OCI-LY7 (cell line): Measurements from ENCODE around the gene ANKRD27. TPM values are rescaled to one million over a fixed set of nuclear protein-coding genes. Genes with fewer than 3 reads are reported as not detected.

Experiments used
- BruUV-seq: library from RNA; stranded (reverse); fragments of 400-500 nt; replicated peaks from 2 replicates; lab custom pipeline; 2021; lab: Mats Ljungman, UMichigan
- CTCF ChIA-PET: fragments of 300-600 bp; sonication (Branson Sonifier 250); formaldehyde crosslinking; loops from one replicate; lab custom pipeline; 2022; ENCODE audit warnings: antibody characterized with exemption; ENCODE audit not compliant: unreplicated experiment; lab: Charles Lee
- POLR2A ChIA-PET: fragments of 300-600 bp; sonication (Branson Sonifier 250); formaldehyde crosslinking; loops from one replicate; lab custom pipeline; 2022; ENCODE audit warnings: antibody characterized with exemption; lab: Charles Lee
- DNase-seq: peaks from one replicate; pipeline ENCODE4 v3.0.0-alpha.2; 2015; ENCODE audit warnings: low spot score
- H2AFZ ChIP-seq: fragments of 200-600 bp; sonication (generic), shearing (Covaris generic); 2 replicates; pipeline ENCODE4 v1.6.1; 2014; ENCODE audit warnings: mild to moderate bottlenecking, antibody characterized with exemption, low read length, moderate library complexity
- H3K27ac ChIP-seq: fragments of 200-600 bp; sonication (generic); 2 replicates; pipeline ENCODE4 v1.5.1; 2014; ENCODE audit warnings: mixed run types, low read depth, mild to moderate bottlenecking, moderate library complexity, low read length, inconsistent platforms; ENCODE audit not compliant: poor library complexity, severe bottlenecking
- H3K36me3 ChIP-seq: fragments of 200-600 bp; sonication (generic); 2 replicates; pipeline ENCODE4 v1.6.1; 2014; ENCODE audit warnings: mild to moderate bottlenecking, antibody characterized with exemption, low read length, moderate library complexity, mixed read lengths; ENCODE audit not compliant: insufficient read depth
- H3K4me1 ChIP-seq: fragments of 200-600 bp; sonication (generic); 2 replicates; pipeline ENCODE4 v1.5.1; 2014; ENCODE audit warnings: mild to moderate bottlenecking, low read length; ENCODE audit not compliant: insufficient read depth, poor library complexity, severe bottlenecking
- H3K4me2 ChIP-seq: fragments of 200-600 bp; sonication (generic); 2 replicates; pipeline ENCODE4 v1.6.1; 2014; ENCODE audit warnings: mild to moderate bottlenecking, low read length
- H3K4me3 ChIP-seq: fragments of 200-600 bp; sonication (generic); 2 replicates; pipeline ENCODE4 v1.5.1; 2014; ENCODE audit warnings: mild to moderate bottlenecking, low read depth, low read length; ENCODE audit not compliant: poor library complexity, severe bottlenecking
- H3K79me2 ChIP-seq: fragments of 200-600 bp; sonication (generic); 2 replicates; pipeline ENCODE4 v1.6.1; 2016; ENCODE audit warnings: low read depth, mild to moderate bottlenecking, low read length, moderate library complexity, mixed read lengths; ENCODE audit not compliant: insufficient read depth
- H3K9me2 ChIP-seq: fragments of 200-600 bp; sonication (generic); 2 replicates; pipeline ENCODE4 v1.6.1; 2016; ENCODE audit warnings: mild to moderate bottlenecking, low read length, mixed read lengths; ENCODE audit not compliant: insufficient read depth
- H3K9me3 ChIP-seq: fragments of 200-600 bp; sonication (generic); 2 replicates; pipeline ENCODE4 v1.6.1; 2014; ENCODE audit warnings: mild to moderate bottlenecking, mixed run types, low read length, mixed read lengths
- H4K20me1 ChIP-seq: fragments of 200-600 bp; sonication (generic); 2 replicates; pipeline ENCODE4 v1.6.1; 2014; ENCODE audit warnings: mild to moderate bottlenecking, antibody characterized with exemption, low read length, moderate library complexity, mixed read lengths; ENCODE audit not compliant: insufficient read depth
- CTCF ChIP-seq: fragments of 200-600 bp; sonication (generic); conservative IDR thresholded peaks from 2 replicates; pipeline ENCODE4 v1.5.1; 2014; ENCODE audit warnings: mild to moderate bottlenecking, antibody characterized with exemption, low read length, moderate library complexity, mixed read lengths
- EZH2phosphoT487 ChIP-seq: fragments of 200-600 bp; sonication (generic); IDR thresholded peaks from 2 replicates; pipeline ENCODE4 v1.6.1; 2018; ENCODE audit warnings: low read depth, borderline replicate concordance, mild to moderate bottlenecking, mixed run types, antibody characterized with exemption, low read length, moderate library complexity, mixed read lengths
- intact Hi-C: fragments of 100-400 bp; cut with micrococcal nuclease; formaldehyde crosslinking; loops from one replicate; pipeline ENCODE4 v1.10.0; 2022; ENCODE audit not compliant: unreplicated experiment
- total RNA-seq, 2 experiments: library from RNA; depleted of rRNA in 1 of 2; stranded (reverse); fragments of >200 nt in 1 of 2; shearing (Covaris generic) in 1 of 2; gene quantifications; 2 replicates each; pipeline ENCODE4 v1.2.3, GENCODE V29; 2014 to 2022

Gene ANKRD27
- total RNA-seq, 2 experiments from 2014 or later = 43.0 to 58.5 TPM

DNA sequence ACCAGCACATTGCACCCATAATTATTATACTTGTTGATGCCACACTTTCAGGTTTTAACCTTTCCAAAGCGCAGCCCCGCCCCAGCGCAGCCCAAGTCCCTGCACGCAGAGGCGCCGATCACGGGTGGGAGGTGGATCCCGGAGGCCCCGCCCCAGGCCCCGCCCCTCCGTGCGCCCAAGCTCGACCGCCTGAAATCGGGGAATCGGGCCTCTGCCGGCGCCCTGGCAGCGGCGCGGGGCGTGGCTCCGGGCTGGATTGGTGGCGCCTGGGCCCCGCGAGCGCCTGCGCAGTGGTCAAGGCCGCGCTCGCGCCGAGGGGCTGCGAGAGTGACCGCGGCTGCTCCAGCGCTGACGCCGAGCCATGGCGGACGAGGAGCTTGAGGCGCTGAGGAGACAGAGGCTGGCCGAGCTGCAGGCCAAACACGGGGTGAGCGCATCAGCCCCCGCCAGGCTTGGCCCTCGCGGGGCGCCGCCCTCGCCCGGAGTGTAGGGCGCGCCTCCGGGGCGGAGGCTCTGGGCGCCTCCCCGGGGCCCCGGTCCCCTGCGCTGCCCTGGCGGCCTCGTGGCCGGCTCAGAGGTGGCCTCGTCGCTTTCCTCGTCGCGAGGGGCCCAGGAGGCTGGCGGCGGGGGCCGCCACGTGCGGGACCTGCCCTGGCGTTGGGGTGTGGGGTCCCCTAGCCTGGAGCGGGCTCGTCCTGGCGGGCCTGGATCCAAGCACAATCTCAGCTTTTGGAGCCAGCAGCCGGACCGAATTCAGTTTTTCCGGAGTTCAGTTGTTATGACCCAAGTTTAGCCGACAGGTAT, 93.9 kb downstream of the ANKRD27 start, which contains the start of gene PDCD5:
Gene PDCD5, plus strand, starts transcription at position 290 of the 804 bp plus-strand sequence. Its CDS starts 72 bp downstream, at position 362.
- Histone ChIP-seq H3K79me2 (peaks cover 16% of the 10 kb centered on the region), H3K27ac (peak within 1 kb of the TSS; percentile 32), H3K36me3 (peaks cover 39% of the 10 kb centered on the region), H3K4me3 (peak within 1 kb of the TSS; percentile 93), H4K20me1 (peaks cover 6% of the 10 kb centered on the region; the same call in 1 of the 2 replicates), H3K9me2 (no peaks in the 10 kb centered on the region), H2AFZ (peak within 1 kb of the TSS; percentile 99), H3K4me1 (peaks cover 10% of the 10 kb centered on the region), H3K4me2 (peak within 1 kb of the TSS; percentile 89), H3K9me3 (no peaks in the 10 kb centered on the region)
- no peak for TF ChIP-seq EZH2phosphoT487
- no peak for TF ChIP-seq CTCF
- BruUV-seq = no TSS peak
- POLR2A ChIA-PET = interaction anchor here (0.6 to 0.7 kb wide), 2 partner anchors 177 to 1180 kb away, joined by 3 to 4 read pairs; no protein-coding TSS in a partner anchor
- CTCF ChIA-PET = no interaction called here
- intact Hi-C loops = loop anchor here (5.0 to 10.0 kb wide), 3 partner anchors 176 to 791 kb away; partner anchors contain the start of genes CEBPG and DPY19L3
- DNase-seq = peak; percentile 95

DNA sequence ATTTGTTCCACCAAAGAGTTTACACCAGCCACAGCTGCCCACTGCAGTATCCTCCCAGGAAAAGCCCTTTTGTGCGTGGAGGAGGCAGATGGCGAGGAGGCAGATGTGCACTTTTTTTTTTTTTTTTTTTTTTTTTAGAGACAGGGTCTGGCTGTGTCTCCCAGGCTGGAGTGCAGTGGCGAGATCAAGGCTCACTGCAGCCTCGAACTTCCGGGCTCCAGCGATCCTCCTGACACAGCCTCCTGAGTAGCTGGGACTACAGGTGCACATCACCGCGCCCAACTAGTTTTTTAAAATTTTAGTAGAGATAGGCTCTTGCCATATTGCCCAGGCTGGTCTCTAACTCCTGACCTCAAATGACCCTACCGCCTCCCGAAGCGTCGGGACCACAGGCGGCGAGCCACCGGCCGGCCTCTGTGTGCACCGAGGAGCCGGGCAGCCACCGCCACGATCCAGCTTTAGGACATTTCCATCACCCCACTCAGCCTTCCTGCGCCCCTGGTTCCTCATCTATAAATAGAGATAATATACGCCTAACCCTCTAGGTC, 94.6 kb downstream of the ANKRD27 start:
- H3K36me3 ChIP-seq = peaks cover 32% of the 10 kb centered on the region
- H3K27ac ChIP-seq = no peak overlapping the region
- ChIA-PET POLR2A (no interaction called here), CTCF (no interaction called here)
- peak overlapping the region; percentile 87 for H3K4me2 ChIP-seq
- no peaks in the 10 kb centered on the region for H3K9me3 ChIP-seq
- peaks cover 16% of the 10 kb centered on the region for H3K79me2 ChIP-seq
- no peaks in the 10 kb centered on the region for H3K9me2 ChIP-seq
- intact Hi-C loops = loop anchor here (5.0 to 10.0 kb wide), 3 partner anchors 176 to 792 kb away; partner anchors contain the start of genes CEBPG and DPY19L3
- peak overlapping the region; percentile 93 for H3K4me3 ChIP-seq
- TF ChIP-seq EZH2phosphoT487 = no peak
- no peak for TF ChIP-seq CTCF
- no TSS peak for BruUV-seq
- peak overlapping the region; percentile 99 for H2AFZ ChIP-seq
- H4K20me1 ChIP-seq = peaks cover 6% of the 10 kb centered on the region; the same call in 1 of the 2 replicates
- peaks cover 10% of the 10 kb centered on the region for H3K4me1 ChIP-seq
- peak; percentile 4 for DNase-seq
